Measurements from ENCODE around the gene MCOLN1. TPM values are rescaled to one million over a fixed set of nuclear protein-coding genes. Genes with fewer than 3 reads are reported as not detected.
A peak's percentile ranks its signal among the peaks of the same experiment; 100 is the strongest.

MCOLN1 gene
- total and polyA plus RNA-seq, 9 of the 15 experiments (the other 6 are each of a cell fraction or from before 2014, with no cell fraction given), result 0.25 to 15.4 (median 7.1) TPM

DNA sequence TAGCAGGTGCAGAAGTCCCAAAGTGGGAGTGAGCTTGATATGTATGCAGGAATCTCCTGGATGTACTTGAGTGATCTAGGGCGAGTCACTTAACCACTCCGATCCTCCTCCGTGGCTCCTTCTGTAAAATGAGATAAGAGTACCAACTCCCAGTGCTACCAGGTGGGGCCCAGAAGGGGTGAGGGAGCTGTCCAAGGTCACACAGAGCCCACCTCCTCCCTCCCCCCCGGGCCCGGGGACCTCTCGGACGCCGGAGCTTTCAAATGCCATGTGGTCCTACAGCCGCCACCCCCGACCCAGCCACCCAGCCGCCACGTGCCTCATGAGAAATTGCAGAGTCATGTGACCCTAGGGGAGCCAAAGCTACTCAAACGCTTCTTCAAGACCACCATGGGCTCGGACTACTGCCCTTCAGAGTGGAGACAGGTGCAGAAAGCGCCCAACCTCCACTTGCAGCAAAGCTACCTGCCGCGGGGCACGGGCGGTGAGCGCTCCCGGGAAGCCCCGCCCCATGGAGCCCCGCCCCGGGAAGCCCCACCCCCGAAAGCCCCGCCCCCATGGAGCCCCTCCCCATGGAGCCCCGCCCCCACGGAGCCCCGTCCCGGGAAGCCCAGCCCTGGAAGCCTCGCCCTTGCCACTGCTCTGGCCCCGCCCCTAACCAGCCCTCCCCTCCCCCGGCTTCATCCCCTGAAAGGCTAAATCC, 16.6 kb upstream of the MCOLN1 start (continued):
- TF ChIP-seq, protein P1, sequence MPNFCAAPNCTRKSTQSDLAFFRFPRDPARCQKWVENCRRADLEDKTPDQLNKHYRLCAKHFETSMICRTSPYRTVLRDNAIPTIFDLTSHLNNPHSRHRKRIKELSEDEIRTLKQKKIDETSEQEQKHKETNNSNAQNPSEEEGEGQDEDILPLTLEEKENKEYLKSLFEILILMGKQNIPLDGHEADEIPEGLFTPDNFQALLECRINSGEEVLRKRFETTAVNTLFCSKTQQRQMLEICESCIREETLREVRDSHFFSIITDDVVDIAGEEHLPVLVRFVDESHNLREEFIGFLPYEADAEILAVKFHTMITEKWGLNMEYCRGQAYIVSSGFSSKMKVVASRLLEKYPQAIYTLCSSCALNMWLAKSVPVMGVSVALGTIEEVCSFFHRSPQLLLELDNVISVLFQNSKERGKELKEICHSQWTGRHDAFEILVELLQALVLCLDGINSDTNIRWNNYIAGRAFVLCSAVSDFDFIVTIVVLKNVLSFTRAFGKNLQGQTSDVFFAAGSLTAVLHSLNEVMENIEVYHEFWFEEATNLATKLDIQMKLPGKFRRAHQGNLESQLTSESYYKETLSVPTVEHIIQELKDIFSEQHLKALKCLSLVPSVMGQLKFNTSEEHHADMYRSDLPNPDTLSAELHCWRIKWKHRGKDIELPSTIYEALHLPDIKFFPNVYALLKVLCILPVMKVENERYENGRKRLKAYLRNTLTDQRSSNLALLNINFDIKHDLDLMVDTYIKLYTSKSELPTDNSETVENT (CRISPR knock-in tag; IDR thresholded peaks at IDR 0.05), result no peak
- TF ChIP-seq, protein P2, sequence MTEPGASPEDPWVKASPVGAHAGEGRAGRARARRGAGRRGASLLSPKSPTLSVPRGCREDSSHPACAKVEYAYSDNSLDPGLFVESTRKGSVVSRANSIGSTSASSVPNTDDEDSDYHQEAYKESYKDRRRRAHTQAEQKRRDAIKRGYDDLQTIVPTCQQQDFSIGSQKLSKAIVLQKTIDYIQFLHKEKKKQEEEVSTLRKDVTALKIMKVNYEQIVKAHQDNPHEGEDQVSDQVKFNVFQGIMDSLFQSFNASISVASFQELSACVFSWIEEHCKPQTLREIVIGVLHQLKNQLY (CRISPR knock-in tag; conservative IDR thresholded peaks at IDR 0.05), result no peak
- no peak for TF ChIP-seq ZNF12 (CRISPR knock-in tag; IDR thresholded peaks at IDR 0.05)
- TF ChIP-seq, protein P3, sequence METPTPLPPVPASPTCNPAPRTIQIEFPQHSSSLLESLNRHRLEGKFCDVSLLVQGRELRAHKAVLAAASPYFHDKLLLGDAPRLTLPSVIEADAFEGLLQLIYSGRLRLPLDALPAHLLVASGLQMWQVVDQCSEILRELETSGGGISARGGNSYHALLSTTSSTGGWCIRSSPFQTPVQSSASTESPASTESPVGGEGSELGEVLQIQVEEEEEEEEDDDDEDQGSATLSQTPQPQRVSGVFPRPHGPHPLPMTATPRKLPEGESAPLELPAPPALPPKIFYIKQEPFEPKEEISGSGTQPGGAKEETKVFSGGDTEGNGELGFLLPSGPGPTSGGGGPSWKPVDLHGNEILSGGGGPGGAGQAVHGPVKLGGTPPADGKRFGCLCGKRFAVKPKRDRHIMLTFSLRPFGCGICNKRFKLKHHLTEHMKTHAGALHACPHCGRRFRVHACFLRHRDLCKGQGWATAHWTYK (CRISPR knock-in tag; IDR thresholded peaks at IDR 0.05), result peak; percentile 53; the same call in 1 of the 2 replicates
- TF ChIP-seq MCM7 (IDR thresholded peaks at IDR 0.05), result no peak
- TF ChIP-seq, protein P4, sequence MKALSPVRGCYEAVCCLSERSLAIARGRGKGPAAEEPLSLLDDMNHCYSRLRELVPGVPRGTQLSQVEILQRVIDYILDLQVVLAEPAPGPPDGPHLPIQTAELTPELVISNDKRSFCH (CRISPR knock-in tag; IDR thresholded peaks at IDR 0.05), result no peak
- TF ChIP-seq, protein P4 (tag; IDR thresholded peaks at IDR 0.05), result no peak
- no peak for TF ChIP-seq NR3C1 (CRISPR knock-in tag; IDR thresholded peaks at IDR 0.05)
- TF ChIP-seq, protein P5, sequence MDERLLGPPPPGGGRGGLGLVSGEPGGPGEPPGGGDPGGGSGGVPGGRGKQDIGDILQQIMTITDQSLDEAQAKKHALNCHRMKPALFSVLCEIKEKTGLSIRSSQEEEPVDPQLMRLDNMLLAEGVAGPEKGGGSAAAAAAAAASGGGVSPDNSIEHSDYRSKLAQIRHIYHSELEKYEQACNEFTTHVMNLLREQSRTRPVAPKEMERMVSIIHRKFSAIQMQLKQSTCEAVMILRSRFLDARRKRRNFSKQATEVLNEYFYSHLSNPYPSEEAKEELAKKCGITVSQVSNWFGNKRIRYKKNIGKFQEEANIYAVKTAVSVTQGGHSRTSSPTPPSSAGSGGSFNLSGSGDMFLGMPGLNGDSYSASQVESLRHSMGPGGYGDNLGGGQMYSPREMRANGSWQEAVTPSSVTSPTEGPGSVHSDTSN (CRISPR knock-in tag; IDR thresholded peaks at IDR 0.05; ENCODE audit: low read depth), result no peak
- TF ChIP-seq, protein P5 (tag; conservative IDR thresholded peaks at IDR 0.05; ENCODE audit: low read depth), result no peak
- no peak for TF ChIP-seq ZNF695 (CRISPR knock-in tag; IDR thresholded peaks at IDR 0.05)
- no peak for TF ChIP-seq RBM15 (IDR thresholded peaks at IDR 0.05; ENCODE audit: insufficient read depth, low read length)
- TF ChIP-seq POLR3A (IDR thresholded peaks at IDR 0.05; ENCODE audit: borderline replicate concordance, extremely low read depth, insufficient read depth, insufficient read length), result no peak
- peak; percentile 63 for TF ChIP-seq DPF2 (IDR thresholded peaks at IDR 0.05)
- TF ChIP-seq PCBP1 (IDR thresholded peaks at IDR 0.05; ENCODE audit: low read depth, low read length, poor library complexity, severe bottlenecking), result no peak
- no peak for TF ChIP-seq HNRNPLL (IDR thresholded peaks at IDR 0.05; ENCODE audit: low read depth, low read length, poor library complexity, severe bottlenecking)
- TF ChIP-seq ZBTB1 (CRISPR knock-in tag; IDR thresholded peaks at IDR 0.05; ENCODE audit: borderline replicate concordance, low read depth), result no peak
- no peak for TF ChIP-seq CSDE1 (IDR thresholded peaks at IDR 0.05)
- no peak for TF ChIP-seq ZNF121 (CRISPR knock-in tag; conservative IDR thresholded peaks at IDR 0.05)
- TF ChIP-seq ZNF696 (CRISPR knock-in tag; conservative IDR thresholded peaks at IDR 0.05), result no peak
- TF ChIP-seq ZNF324 (CRISPR knock-in tag; IDR thresholded peaks at IDR 0.05), result no peak
- peak; percentile 78 for TF ChIP-seq CBFA2T3 (IDR thresholded peaks at IDR 0.05)

All from K562 (cell line).